Astrocyte (in vitro differentiated cells and primary cell): ENCODE data around the gene CDH13. TPM values are rescaled to one million over a fixed set of nuclear protein-coding genes. Genes with fewer than 3 reads are reported as not detected.

Source experiments
- DNase-seq: peaks from one replicate; pipeline ENCODE4 v3.0.0-alpha.2; 2010; ENCODE audit warnings: low read depth
- FAIRE-seq: peaks from 2 replicates; lab custom pipeline; 2011; peaks lifted over from hg19 to GRCh38; lab: Jason Lieb, UNC
- H2AFZ ChIP-seq: 2 replicates; pipeline ENCODE4 v1.6.0; 2012; ENCODE audit warnings: low read depth, low read length, inconsistent platforms
- H3K27ac ChIP-seq: 2 replicates; pipeline ENCODE4 v1.5.1; 2011; ENCODE audit warnings: low read depth, low read length, inconsistent platforms
- H3K27me3 ChIP-seq: 2 replicates; pipeline ENCODE4 v1.6.0; 2011; ENCODE audit warnings: low read length, inconsistent platforms; ENCODE audit not compliant: insufficient read depth
- H3K36me3 ChIP-seq: 2 replicates; pipeline ENCODE4 v1.5.1; 2011; ENCODE audit warnings: low read length, inconsistent platforms; ENCODE audit not compliant: insufficient read depth
- H3K4me1 ChIP-seq: 2 replicates; pipeline ENCODE4 v1.5.1; 2011; ENCODE audit warnings: low read length, inconsistent platforms; ENCODE audit not compliant: insufficient read depth
- H3K4me2 ChIP-seq: 2 replicates; pipeline ENCODE4 v1.6.0; 2012; ENCODE audit warnings: low read length, inconsistent platforms
- H3K4me3 ChIP-seq: 2 replicates; pipeline ENCODE4 v1.5.1; 2011; ENCODE audit warnings: low read depth, mild to moderate bottlenecking, low read length, inconsistent platforms; ENCODE audit not compliant: insufficient read depth
- H3K79me2 ChIP-seq: 2 replicates; pipeline ENCODE4 v1.6.0; 2012; ENCODE audit warnings: mild to moderate bottlenecking, low read length, inconsistent platforms; ENCODE audit not compliant: insufficient read depth
- H3K9ac ChIP-seq: 2 replicates; pipeline ENCODE4 v1.6.0; 2012; ENCODE audit warnings: mild to moderate bottlenecking, low read length, inconsistent platforms
- H3K9me3 ChIP-seq: 2 replicates; pipeline ENCODE4 v1.5.1; 2012; ENCODE audit warnings: low read depth, mild to moderate bottlenecking, low read length, inconsistent platforms; ENCODE audit not compliant: insufficient read depth
- H4K20me1 ChIP-seq: 2 replicates; pipeline ENCODE4 v1.6.0; 2012; ENCODE audit warnings: low read length, inconsistent platforms; ENCODE audit not compliant: insufficient read depth
- H3K27ac Mint-ChIP-seq: one replicate; pipeline ENCODE4 v1.8.0; 2021; ENCODE audit warnings: mild to moderate bottlenecking, mixed read lengths; ENCODE audit not compliant: unreplicated experiment
- H3K27me3 Mint-ChIP-seq: one replicate; pipeline ENCODE4 v1.8.0; 2021; ENCODE audit warnings: low read depth, mixed read lengths; ENCODE audit not compliant: unreplicated experiment
- H3K36me3 Mint-ChIP-seq: one replicate; pipeline ENCODE4 v1.8.0; 2021; ENCODE audit warnings: low read depth, mixed read lengths; ENCODE audit not compliant: unreplicated experiment
- H3K4me1 Mint-ChIP-seq: one replicate; pipeline ENCODE4 v1.8.0; 2021; ENCODE audit warnings: low read depth, mixed read lengths; ENCODE audit not compliant: unreplicated experiment
- H3K4me3 Mint-ChIP-seq: one replicate; pipeline ENCODE4 v1.8.0; 2021; ENCODE audit warnings: mild to moderate bottlenecking, moderate library complexity, mixed read lengths; ENCODE audit not compliant: unreplicated experiment
- H3K9me3 Mint-ChIP-seq: one replicate; pipeline ENCODE4 v1.8.0; 2021; ENCODE audit warnings: mild to moderate bottlenecking, mixed read lengths; ENCODE audit not compliant: unreplicated experiment
- CTCF ChIP-seq: IDR thresholded peaks from 2 replicates; pipeline ENCODE4 v1.5.1; 2011; ENCODE audit warnings: low read depth, mild to moderate bottlenecking, inconsistent platforms, low read length, moderate library complexity; ENCODE audit not compliant: insufficient read depth
- EZH2 ChIP-seq: IDR thresholded peaks from 2 replicates; pipeline ENCODE4 v1.6.1; 2012; ENCODE audit warnings: mild to moderate bottlenecking, low read length, inconsistent platforms; ENCODE audit not compliant: insufficient read depth
- total RNA-seq: library from RNA; stranded (reverse); gene quantifications from 2 replicates; pipeline ENCODE4 v1.2.1, GENCODE V29; 2021

The CDH13 gene
- total RNA-seq, 1 donor from 2014 or later: 41.7 TPM

GRCh38 chr16:82845116-82845515 lies 218.3 kb downstream of the CDH13 start:
- DNase-seq: no peak
- Mint-ChIP-seq H3K27ac (no peak overlapping the region), H3K4me1 (no peaks in the 10 kb centered on the region), H3K4me3 (no peak overlapping the region), H3K36me3 (no peaks in the 10 kb centered on the region), H3K27me3 (no peaks in the 10 kb centered on the region), H3K9me3 (no peaks in the 10 kb centered on the region)
- Histone ChIP-seq H3K27ac (no peak overlapping the region), H2AFZ (no peak overlapping the region), H4K20me1 (no peaks in the 10 kb centered on the region), H3K36me3 (no peaks in the 10 kb centered on the region), H3K9me3 (no peaks in the 10 kb centered on the region), H3K4me1 (no peaks in the 10 kb centered on the region), H3K27me3 (no peaks in the 10 kb centered on the region), H3K4me3 (no peak overlapping the region), H3K79me2 (no peaks in the 10 kb centered on the region), H3K9ac (no peak overlapping the region), H3K4me2 (no peak overlapping the region)
- FAIRE-seq: no peak
- TF ChIP-seq EZH2: no peak
- no peak for TF ChIP-seq CTCF

- Mint-ChIP-seq H3K4me1 (no peaks in the 10 kb centered on the region), H3K27ac (no peak overlapping the region), H3K4me3 (no peak overlapping the region), H3K27me3 (no peaks in the 10 kb centered on the region), H3K36me3 (no peaks in the 10 kb centered on the region), H3K9me3 (no peaks in the 10 kb centered on the region)
- Histone ChIP-seq H3K79me2 (no peaks in the 10 kb centered on the region), H2AFZ (no peak overlapping the region), H3K9ac (no peak overlapping the region), H3K27ac (no peak overlapping the region), H4K20me1 (no peaks in the 10 kb centered on the region), H3K36me3 (no peaks in the 10 kb centered on the region), H3K4me3 (no peak overlapping the region), H3K4me2 (no peak overlapping the region), H3K27me3 (no peaks in the 10 kb centered on the region), H3K9me3 (no peaks in the 10 kb centered on the region), H3K4me1 (no peaks in the 10 kb centered on the region)
- DNase-seq: no peak
- TF ChIP-seq EZH2: no peak
- no peak for TF ChIP-seq CTCF
- FAIRE-seq: no peak
Observed at GRCh38 chr16:82846806-82847205, 220.0 kb downstream of the CDH13 start.

GRCh38 chr16:82848013-82848412 lies 221.2 kb downstream of the CDH13 start:
- Mint-ChIP-seq H3K27ac (no peak overlapping the region), H3K4me3 (no peak overlapping the region), H3K27me3 (no peaks in the 10 kb centered on the region), H3K36me3 (no peaks in the 10 kb centered on the region), H3K9me3 (no peaks in the 10 kb centered on the region), H3K4me1 (no peaks in the 10 kb centered on the region)
- no peaks in the 10 kb centered on the region for H3K9me3 ChIP-seq
- H3K4me2 ChIP-seq: no peak overlapping the region
- no peaks in the 10 kb centered on the region for H3K36me3 ChIP-seq
- H2AFZ ChIP-seq: no peak overlapping the region
- no peaks in the 10 kb centered on the region for H3K27me3 ChIP-seq
- H3K4me1 ChIP-seq: no peaks in the 10 kb centered on the region
- H3K9ac ChIP-seq: no peak overlapping the region
- no peak overlapping the region for H3K4me3 ChIP-seq
- H3K79me2 ChIP-seq: no peaks in the 10 kb centered on the region
- FAIRE-seq (no peak), DNase-seq (no peak)
- no peak for TF ChIP-seq CTCF
- no peak for TF ChIP-seq EZH2
- no peak overlapping the region for H3K27ac ChIP-seq
- peaks cover 5% of the 10 kb centered on the region for H4K20me1 ChIP-seq
